ENCODE results near the gene SPATS2L. TPM values are rescaled to one million over a fixed set of nuclear protein-coding genes. Genes with fewer than 3 reads are reported as not detected.

SPATS2L gene
- total RNA-seq, 4 donors from 2014 or later = 33.4 to 236 (median 159) TPM

GRCh38 chr2:200411831-200412230 lies 105.3 kb downstream of the SPATS2L start:
- H3K9me3 ChIP-seq = no peaks in the 10 kb centered on the region
- H3K27me3 ChIP-seq = no peaks in the 10 kb centered on the region
- intact Hi-C loops (cut with DNase I; ENCODE audit: low total_unique reads) = no loop called here
- no peak overlapping the region for H3K4me3 ChIP-seq
- peaks cover 0 to 5% (median 2%) of the 10 kb centered on the region in 4 donors for H3K36me3 ChIP-seq
- in situ Hi-C loops (cut with MboI; ENCODE audit: low pct_ligation_motif_present in 1 of 4, low pct_unique_long_range_greater_than_20kb in 1 of 4, low sequenced_read_pairs in 3 of 4) = loop anchor here in 1 of 4 donors (25.0 kb wide), 1 partner anchor 100 kb away; the partner anchor contains the start of gene SPATS2L
- no peak for TF ChIP-seq CTCF (IDR thresholded peaks at IDR 0.05)
- TF ChIP-seq POLR2AphosphoS5 (IDR thresholded peaks at IDR 0.05) = no peak
- no peak for TF ChIP-seq POLR2A (IDR thresholded peaks at IDR 0.05)
- no peak for TF ChIP-seq EP300 (IDR thresholded peaks at IDR 0.05; ENCODE audit: low read depth)
- H3K4me1 ChIP-seq = peaks cover 13 to 25% (median 23%) of the 10 kb centered on the region in 4 donors
- DNase-seq = no peak
- H3K27ac ChIP-seq = no peak overlapping the region

- H3K27ac ChIP-seq = no peak overlapping the region
- no peak overlapping the region for H3K4me3 ChIP-seq
- TF ChIP-seq CTCF (IDR thresholded peaks at IDR 0.05) = no peak
- no peak for TF ChIP-seq POLR2AphosphoS5 (IDR thresholded peaks at IDR 0.05)
- TF ChIP-seq EP300 (IDR thresholded peaks at IDR 0.05; ENCODE audit: low read depth) = no peak
- no peak for TF ChIP-seq POLR2A (IDR thresholded peaks at IDR 0.05)
- whole genome bisulfite sequencing, 2 donors (ENCODE audit: low coverage in 1 of 2) = 86 to 94% methylated on average over 4 to 5 of the region's 5 CpGs
- no peaks in the 10 kb centered on the region for H3K27me3 ChIP-seq
- no peaks in the 10 kb centered on the region for H3K9me3 ChIP-seq
- peaks cover 0 to 14% (median 3%) of the 10 kb centered on the region in 4 donors for H3K36me3 ChIP-seq
- no peaks in the 10 kb centered on the region for H3K4me1 ChIP-seq
- DNase-seq = no peak
- in situ Hi-C loops (cut with MboI; ENCODE audit: low pct_ligation_motif_present in 1 of 4, low pct_unique_long_range_greater_than_20kb in 1 of 4, low sequenced_read_pairs in 3 of 4) = loop anchor here in 1 of 4 donors (25.0 kb wide), 1 partner anchor 102 kb away; the partner anchor contains the start of gene SPATS2L
- intact Hi-C loops (cut with DNase I; ENCODE audit: low total_unique reads) = no loop called here
Observed at GRCh38 chr2:200414367-200414766, 107.9 kb downstream of the SPATS2L start.

GRCh38 chr2:200415455-200415854 lies 109.0 kb downstream of the SPATS2L start:
- intact Hi-C loops (cut with DNase I; ENCODE audit: low total_unique reads) (no loop called here), in situ Hi-C loops (cut with MboI; ENCODE audit: low pct_ligation_motif_present in 1 of 4, low pct_unique_long_range_greater_than_20kb in 1 of 4, low sequenced_read_pairs in 3 of 4) (loop anchor here in 1 of 4 donors (25.0 kb wide), 1 partner anchor 103 kb away; the partner anchor contains the start of gene SPATS2L)
- H3K4me1 ChIP-seq = no peaks in the 10 kb centered on the region
- no peaks in the 10 kb centered on the region for H3K9me3 ChIP-seq
- no peak overlapping the region for H3K4me3 ChIP-seq
- H3K27me3 ChIP-seq = no peaks in the 10 kb centered on the region
- peaks cover 0 to 25% (median 8%) of the 10 kb centered on the region in 4 donors for H3K36me3 ChIP-seq
- WGBS, 2 donors (ENCODE audit: low coverage in 1 of 2) = 88 to 95% methylated on average over 2 of the region's 2 CpGs
- DNase-seq = no peak
- TF ChIP-seq POLR2AphosphoS5 (IDR thresholded peaks at IDR 0.05) = no peak
- no peak overlapping the region for H3K27ac ChIP-seq

- WGBS, 2 donors (ENCODE audit: low coverage in 1 of 2) = 78 to 87% methylated on average over 7 to 8 of the region's 8 CpGs
- Histone ChIP-seq H3K36me3 (peaks cover 0 to 33% (median 13%) of the 10 kb centered on the region in 4 donors), H3K4me1 (no peaks in the 10 kb centered on the region), H3K4me3 (no peak overlapping the region), H3K27me3 (no peaks in the 10 kb centered on the region), H3K27ac (no peak overlapping the region), H3K9me3 (no peaks in the 10 kb centered on the region)
- TF ChIP-seq CTCF (IDR thresholded peaks at IDR 0.05) (no peak), EP300 (IDR thresholded peaks at IDR 0.05; ENCODE audit: low read depth) (no peak), POLR2A (IDR thresholded peaks at IDR 0.05) (no peak), POLR2AphosphoS5 (IDR thresholded peaks at IDR 0.05) (no peak)
- no peak for DNase-seq
- in situ Hi-C loops (cut with MboI; ENCODE audit: low pct_ligation_motif_present in 1 of 4, low pct_unique_long_range_greater_than_20kb in 1 of 4, low sequenced_read_pairs in 3 of 4) = loop anchor here in 1 of 4 donors (25.0 kb wide), 1 partner anchor 105 kb away; the partner anchor contains the start of gene SPATS2L
- intact Hi-C loops (cut with DNase I; ENCODE audit: low total_unique reads) = no loop called here
Observed at GRCh38 chr2:200416878-200417277, 110.4 kb downstream of the SPATS2L start.

GRCh38 chr2:200417366-200417765 lies 110.9 kb downstream of the SPATS2L start:
- DNase-seq = no peak
- in situ Hi-C loops (cut with MboI; ENCODE audit: low pct_ligation_motif_present in 1 of 4, low pct_unique_long_range_greater_than_20kb in 1 of 4, low sequenced_read_pairs in 3 of 4) = loop anchor here in 1 of 4 donors (25.0 kb wide), 1 partner anchor 105 kb away; the partner anchor contains the start of gene SPATS2L
- H3K4me1 ChIP-seq = no peaks in the 10 kb centered on the region
- H3K9me3 ChIP-seq = no peaks in the 10 kb centered on the region
- H3K27me3 ChIP-seq = no peaks in the 10 kb centered on the region
- H3K36me3 ChIP-seq = peaks cover 0 to 33% (median 13%) of the 10 kb centered on the region in 4 donors
- no peak overlapping the region for H3K4me3 ChIP-seq
- TF ChIP-seq CTCF (IDR thresholded peaks at IDR 0.05) (no peak), POLR2AphosphoS5 (IDR thresholded peaks at IDR 0.05) (no peak), EP300 (IDR thresholded peaks at IDR 0.05; ENCODE audit: low read depth) (no peak), POLR2A (IDR thresholded peaks at IDR 0.05) (no peak)
- no peak overlapping the region for H3K27ac ChIP-seq
- intact Hi-C loops (cut with DNase I; ENCODE audit: low total_unique reads) = no loop called here
